ENCODE data around the gene DDX5.

Gene DDX5

GRCh38 chr17:64544742-64545141 lies 38.7 kb upstream of the DDX5 start:
- no peak for ATAC-seq
- TF ChIP-seq CSRNP3 (CRISPR knock-in tag; IDR thresholded peaks at IDR 0.05) = no peak
- TF ChIP-seq, protein P1, sequence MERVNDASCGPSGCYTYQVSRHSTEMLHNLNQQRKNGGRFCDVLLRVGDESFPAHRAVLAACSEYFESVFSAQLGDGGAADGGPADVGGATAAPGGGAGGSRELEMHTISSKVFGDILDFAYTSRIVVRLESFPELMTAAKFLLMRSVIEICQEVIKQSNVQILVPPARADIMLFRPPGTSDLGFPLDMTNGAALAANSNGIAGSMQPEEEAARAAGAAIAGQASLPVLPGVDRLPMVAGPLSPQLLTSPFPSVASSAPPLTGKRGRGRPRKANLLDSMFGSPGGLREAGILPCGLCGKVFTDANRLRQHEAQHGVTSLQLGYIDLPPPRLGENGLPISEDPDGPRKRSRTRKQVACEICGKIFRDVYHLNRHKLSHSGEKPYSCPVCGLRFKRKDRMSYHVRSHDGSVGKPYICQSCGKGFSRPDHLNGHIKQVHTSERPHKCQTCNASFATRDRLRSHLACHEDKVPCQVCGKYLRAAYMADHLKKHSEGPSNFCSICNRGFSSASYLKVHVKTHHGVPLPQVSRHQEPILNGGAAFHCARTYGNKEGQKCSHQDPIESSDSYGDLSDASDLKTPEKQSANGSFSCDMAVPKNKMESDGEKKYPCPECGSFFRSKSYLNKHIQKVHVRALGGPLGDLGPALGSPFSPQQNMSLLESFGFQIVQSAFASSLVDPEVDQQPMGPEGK (CRISPR knock-in tag; IDR thresholded peaks at IDR 0.05; ENCODE audit: borderline replicate concordance) = no peak
- TF ChIP-seq BACH2 (CRISPR knock-in tag; IDR thresholded peaks at IDR 0.05; ENCODE audit: borderline replicate concordance) = no peak
- no peak for TF ChIP-seq ISL1 (CRISPR knock-in tag; IDR thresholded peaks at IDR 0.05)
- TF ChIP-seq TCF4 (CRISPR knock-in tag; IDR thresholded peaks at IDR 0.05; ENCODE audit: borderline replicate concordance) = no peak
- no peak for TF ChIP-seq RARB (CRISPR knock-in tag; IDR thresholded peaks at IDR 0.05)
- no peak for TF ChIP-seq PPARA (CRISPR knock-in tag; IDR thresholded peaks at IDR 0.05; ENCODE audit: borderline replicate concordance)
- no peak for TF ChIP-seq ZFP30 (CRISPR knock-in tag; IDR thresholded peaks at IDR 0.05)
- TF ChIP-seq ZC3H10 (CRISPR knock-in tag; IDR thresholded peaks at IDR 0.05) = no peak
- no peak for TF ChIP-seq CREB5 (CRISPR knock-in tag; IDR thresholded peaks at IDR 0.05; ENCODE audit: low read depth)
- TF ChIP-seq ZNF70 (CRISPR knock-in tag; IDR thresholded peaks at IDR 0.05) = no peak
- TF ChIP-seq SNAI2 (CRISPR knock-in tag; IDR thresholded peaks at IDR 0.05) = no peak
- TF ChIP-seq, protein P2, sequence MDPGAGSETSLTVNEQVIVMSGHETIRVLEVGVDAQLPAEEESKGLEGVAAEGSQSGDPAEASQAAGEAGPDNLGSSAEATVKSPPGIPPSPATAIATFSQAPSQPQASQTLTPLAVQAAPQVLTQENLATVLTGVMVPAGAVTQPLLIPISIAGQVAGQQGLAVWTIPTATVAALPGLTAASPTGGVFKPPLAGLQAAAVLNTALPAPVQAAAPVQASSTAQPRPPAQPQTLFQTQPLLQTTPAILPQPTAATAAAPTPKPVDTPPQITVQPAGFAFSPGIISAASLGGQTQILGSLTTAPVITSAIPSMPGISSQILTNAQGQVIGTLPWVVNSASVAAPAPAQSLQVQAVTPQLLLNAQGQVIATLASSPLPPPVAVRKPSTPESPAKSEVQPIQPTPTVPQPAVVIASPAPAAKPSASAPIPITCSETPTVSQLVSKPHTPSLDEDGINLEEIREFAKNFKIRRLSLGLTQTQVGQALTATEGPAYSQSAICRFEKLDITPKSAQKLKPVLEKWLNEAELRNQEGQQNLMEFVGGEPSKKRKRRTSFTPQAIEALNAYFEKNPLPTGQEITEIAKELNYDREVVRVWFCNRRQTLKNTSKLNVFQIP (CRISPR knock-in tag; IDR thresholded peaks at IDR 0.05; ENCODE audit: borderline replicate concordance, low read depth) = no peak
- TF ChIP-seq CSDC2 (CRISPR knock-in tag; IDR thresholded peaks at IDR 0.05) = no peak
- TF ChIP-seq ZNF8 (CRISPR knock-in tag; IDR thresholded peaks at IDR 0.05) = no peak

DNA sequence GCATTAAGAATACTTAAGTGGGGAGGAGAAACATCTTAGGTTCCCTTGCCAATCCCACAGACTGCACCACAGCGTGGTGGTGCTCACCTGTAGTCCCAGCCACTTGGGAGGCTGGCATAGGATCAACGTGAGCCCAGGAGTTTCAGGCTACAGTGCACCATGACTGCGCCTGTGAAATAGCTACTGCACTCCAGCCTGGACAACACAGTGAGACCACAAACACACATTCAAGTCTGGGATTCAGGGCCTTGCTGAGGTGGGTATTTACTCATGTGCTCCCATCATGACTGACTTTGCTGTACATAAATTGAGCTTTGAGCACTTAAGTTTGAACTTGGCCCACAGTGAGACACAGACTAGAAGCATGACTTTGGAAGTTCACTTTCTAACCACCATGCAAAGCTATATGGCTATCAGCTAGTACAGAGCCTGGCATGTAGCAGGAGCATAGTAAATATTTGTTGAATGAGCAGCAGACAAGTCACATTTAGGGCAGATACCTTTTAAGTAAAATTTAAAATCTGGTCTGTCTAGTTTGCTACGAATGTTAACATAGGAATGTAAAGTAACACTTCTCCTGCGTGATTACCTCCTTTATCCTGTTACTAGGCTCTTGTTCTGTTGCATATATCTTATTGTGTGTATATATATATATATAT lies 34.2 kb upstream of the DDX5 start:
- TF ChIP-seq CREB5 (CRISPR knock-in tag; IDR thresholded peaks at IDR 0.05; ENCODE audit: low read depth) (no peak), ISL1 (CRISPR knock-in tag; IDR thresholded peaks at IDR 0.05) (no peak), ARNTL (CRISPR knock-in tag; IDR thresholded peaks at IDR 0.05; ENCODE audit: borderline replicate concordance, low read depth) (no peak), ZNF565 (CRISPR knock-in tag; conservative IDR thresholded peaks at IDR 0.05; ENCODE audit: low read depth) (no peak), SNAI2 (CRISPR knock-in tag; IDR thresholded peaks at IDR 0.05) (no peak), PPARA (CRISPR knock-in tag; IDR thresholded peaks at IDR 0.05; ENCODE audit: borderline replicate concordance) (no peak), ZFP30 (CRISPR knock-in tag; IDR thresholded peaks at IDR 0.05) (no peak), CSDC2 (CRISPR knock-in tag; IDR thresholded peaks at IDR 0.05) (no peak), BACH2 (CRISPR knock-in tag; IDR thresholded peaks at IDR 0.05; ENCODE audit: borderline replicate concordance) (no peak)
- no peak for ATAC-seq

GRCh38 chr17:64538508-64539130 lies 32.5 kb upstream of the DDX5 start:
- no peak for ATAC-seq
- TF ChIP-seq CREB5 (CRISPR knock-in tag; IDR thresholded peaks at IDR 0.05; ENCODE audit: low read depth) (no peak), ZFP30 (CRISPR knock-in tag; IDR thresholded peaks at IDR 0.05) (no peak), ZFP3 (CRISPR knock-in tag; IDR thresholded peaks at IDR 0.05) (no peak), TCF4 (CRISPR knock-in tag; IDR thresholded peaks at IDR 0.05; ENCODE audit: borderline replicate concordance) (no peak), ZNF70 (CRISPR knock-in tag; IDR thresholded peaks at IDR 0.05) (no peak), ARNTL (CRISPR knock-in tag; IDR thresholded peaks at IDR 0.05; ENCODE audit: borderline replicate concordance, low read depth) (no peak), ZNF565 (CRISPR knock-in tag; conservative IDR thresholded peaks at IDR 0.05; ENCODE audit: low read depth) (no peak), ZC3H10 (CRISPR knock-in tag; IDR thresholded peaks at IDR 0.05) (no peak), BACH2 (CRISPR knock-in tag; IDR thresholded peaks at IDR 0.05; ENCODE audit: borderline replicate concordance) (no peak), CSDC2 (CRISPR knock-in tag; IDR thresholded peaks at IDR 0.05) (no peak)
- TF ChIP-seq, protein P2 (CRISPR knock-in tag; IDR thresholded peaks at IDR 0.05; ENCODE audit: borderline replicate concordance, low read depth) = no peak
- TF ChIP-seq, protein P3, sequence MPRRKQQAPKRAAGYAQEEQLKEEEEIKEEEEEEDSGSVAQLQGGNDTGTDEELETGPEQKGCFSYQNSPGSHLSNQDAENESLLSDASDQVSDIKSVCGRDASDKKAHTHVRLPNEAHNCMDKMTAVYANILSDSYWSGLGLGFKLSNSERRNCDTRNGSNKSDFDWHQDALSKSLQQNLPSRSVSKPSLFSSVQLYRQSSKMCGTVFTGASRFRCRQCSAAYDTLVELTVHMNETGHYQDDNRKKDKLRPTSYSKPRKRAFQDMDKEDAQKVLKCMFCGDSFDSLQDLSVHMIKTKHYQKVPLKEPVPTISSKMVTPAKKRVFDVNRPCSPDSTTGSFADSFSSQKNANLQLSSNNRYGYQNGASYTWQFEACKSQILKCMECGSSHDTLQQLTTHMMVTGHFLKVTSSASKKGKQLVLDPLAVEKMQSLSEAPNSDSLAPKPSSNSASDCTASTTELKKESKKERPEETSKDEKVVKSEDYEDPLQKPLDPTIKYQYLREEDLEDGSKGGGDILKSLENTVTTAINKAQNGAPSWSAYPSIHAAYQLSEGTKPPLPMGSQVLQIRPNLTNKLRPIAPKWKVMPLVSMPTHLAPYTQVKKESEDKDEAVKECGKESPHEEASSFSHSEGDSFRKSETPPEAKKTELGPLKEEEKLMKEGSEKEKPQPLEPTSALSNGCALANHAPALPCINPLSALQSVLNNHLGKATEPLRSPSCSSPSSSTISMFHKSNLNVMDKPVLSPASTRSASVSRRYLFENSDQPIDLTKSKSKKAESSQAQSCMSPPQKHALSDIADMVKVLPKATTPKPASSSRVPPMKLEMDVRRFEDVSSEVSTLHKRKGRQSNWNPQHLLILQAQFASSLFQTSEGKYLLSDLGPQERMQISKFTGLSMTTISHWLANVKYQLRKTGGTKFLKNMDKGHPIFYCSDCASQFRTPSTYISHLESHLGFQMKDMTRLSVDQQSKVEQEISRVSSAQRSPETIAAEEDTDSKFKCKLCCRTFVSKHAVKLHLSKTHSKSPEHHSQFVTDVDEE (CRISPR knock-in tag; IDR thresholded peaks at IDR 0.05) = no peak
